HEK293 (cell line): ENCODE measurements around the gene OLIG2.

Source experiments
- CTCF ChIA-PET: fragments of 350-600 bp; formaldehyde crosslinking; extraction: SDS; loops from one replicate; lab custom pipeline; 2021; ENCODE audit warnings: antibody characterized with exemption; lab: Yijun Ruan, JAX
- POLR2A ChIA-PET: fragments of 300-600 bp; formaldehyde crosslinking; extraction: SDS; loops from one replicate; lab custom pipeline; 2020; ENCODE audit warnings: antibody characterized with exemption, inconsistent platforms; lab: Yijun Ruan, JAX
- H3K27ac ChIP-seq: fragments of 200-500 bp; sonication (Bioruptor generic); 2 replicates; pipeline ENCODE4 v1.5.1; 2014; ENCODE audit warnings: low read depth, low read length, control low read depth, inconsistent platforms; ENCODE audit errors: extremely low read depth
- H3K36me3 ChIP-seq, 2 experiments: fragments of 200-500 bp in 1 of 2; sonication (Bioruptor generic) in 1 of 2; 1 replicate in 1 of 2; 2 replicates in 1 of 2; pipeline ENCODE4 v1.5.1; 2014 to 2017; ENCODE audit warnings: inconsistent platforms in 2 of 2, low read length in 2 of 2; ENCODE audit not compliant: control insufficient read depth in 2 of 2, insufficient read depth in 1 of 2
- H3K4me1 ChIP-seq: fragments of 200-500 bp; sonication (Bioruptor generic); 2 replicates; pipeline ENCODE4 v1.5.1; 2014; ENCODE audit warnings: mild to moderate bottlenecking, low read length, inconsistent platforms; ENCODE audit not compliant: control insufficient read depth, insufficient read depth
- H3K4me3 ChIP-seq: 2 replicates; pipeline ENCODE4 v1.5.1; 2011; ENCODE audit warnings: low read depth, mild to moderate bottlenecking, control low read depth, low read length, moderate library complexity
- H3K9me3 ChIP-seq: fragments of 200-500 bp; sonication (Bioruptor generic); 2 replicates; pipeline ENCODE4 v1.5.1; 2014; ENCODE audit warnings: low read depth, low read length, inconsistent platforms; ENCODE audit not compliant: control insufficient read depth, insufficient read depth
- EGR2 ChIP-seq: fragments of 450-650 bp; formaldehyde crosslinking; IDR thresholded peaks from 2 replicates; pipeline ENCODE4 v1.5.1; 2016; ENCODE audit warnings: low read depth, missing biosample characterization, missing genetic modification characterization
- KLF1 ChIP-seq: fragments of 450-650 bp; formaldehyde crosslinking; IDR thresholded peaks from 2 replicates; pipeline ENCODE4 v1.5.1; 2016; ENCODE audit warnings: missing biosample characterization, missing genetic modification characterization
- KLF16 ChIP-seq: fragments of 450-650 bp; formaldehyde crosslinking; IDR thresholded peaks from 2 replicates; pipeline ENCODE4 v1.5.1; 2017; ENCODE audit warnings: missing biosample characterization, missing genetic modification characterization
- ZBTB48 ChIP-seq: fragments of 450-650 bp; formaldehyde crosslinking; IDR thresholded peaks from 2 replicates; pipeline ENCODE4 v1.5.1; 2016; ENCODE audit warnings: missing biosample characterization, missing genetic modification characterization
- ZFP3 ChIP-seq: fragments of 450-650 bp; formaldehyde crosslinking; IDR thresholded peaks from 2 replicates; pipeline ENCODE4 v1.5.1; 2016; ENCODE audit warnings: low read depth, missing biosample characterization, missing genetic modification characterization
- ZNF155 ChIP-seq: fragments of 450-650 bp; formaldehyde crosslinking; IDR thresholded peaks from 2 replicates; pipeline ENCODE4 v1.5.1; 2016; ENCODE audit warnings: missing biosample characterization, missing genetic modification characterization
- ZNF16 ChIP-seq: fragments of 450-650 bp; formaldehyde crosslinking; IDR thresholded peaks from 2 replicates; pipeline ENCODE4 v1.5.1; 2016; ENCODE audit warnings: low read depth, missing biosample characterization, missing genetic modification characterization
- ZNF175 ChIP-seq: fragments of 450-650 bp; formaldehyde crosslinking; IDR thresholded peaks from 2 replicates; pipeline ENCODE4 v1.5.1; 2016; ENCODE audit warnings: missing biosample characterization, missing genetic modification characterization
- ZNF23 ChIP-seq: fragments of 450-650 bp; formaldehyde crosslinking; IDR thresholded peaks from 2 replicates; pipeline ENCODE4 v1.5.1; 2016; ENCODE audit warnings: missing biosample characterization, missing genetic modification characterization, borderline replicate concordance
- ZNF239 ChIP-seq: fragments of 450-650 bp; formaldehyde crosslinking; IDR thresholded peaks from 2 replicates; pipeline ENCODE4 v1.5.1; 2016; ENCODE audit warnings: missing biosample characterization, missing genetic modification characterization
- ZNF311 ChIP-seq: fragments of 450-650 bp; formaldehyde crosslinking; IDR thresholded peaks from 2 replicates; pipeline ENCODE4 v1.5.1; 2017; ENCODE audit warnings: missing biosample characterization, missing genetic modification characterization, borderline replicate concordance
- ZNF426 ChIP-seq: fragments of 450-650 bp; formaldehyde crosslinking; IDR thresholded peaks from 2 replicates; pipeline ENCODE4 v1.5.1; 2017; ENCODE audit warnings: missing biosample characterization, missing genetic modification characterization, mild to moderate bottlenecking, inconsistent platforms, moderate library complexity
- ZNF514 ChIP-seq: fragments of 450-650 bp; formaldehyde crosslinking; IDR thresholded peaks from 2 replicates; pipeline ENCODE4 v1.5.1; 2016; ENCODE audit warnings: missing biosample characterization, missing genetic modification characterization
- ZNF660 ChIP-seq: fragments of 450-650 bp; IDR thresholded peaks from 2 replicates; pipeline ENCODE4 v1.5.1; 2018; ENCODE audit warnings: missing biosample characterization, mild to moderate bottlenecking, missing genetic modification characterization
- ZNF843 ChIP-seq: fragments of 450-650 bp; formaldehyde crosslinking; IDR thresholded peaks from 2 replicates; pipeline ENCODE4 v1.5.1; 2016; ENCODE audit warnings: missing biosample characterization, missing genetic modification characterization
- ZSCAN16 ChIP-seq: fragments of 450-650 bp; formaldehyde crosslinking; IDR thresholded peaks from 2 replicates; pipeline ENCODE4 v1.5.1; 2016; ENCODE audit warnings: missing biosample characterization, missing genetic modification characterization
- TF ChIP-seq, protein P1 (sequence below): fragments of 450-650 bp; formaldehyde crosslinking; IDR thresholded peaks from 2 replicates; pipeline ENCODE4 v1.5.1; 2016; ENCODE audit warnings: missing biosample characterization, missing genetic modification characterization
- TF ChIP-seq, protein P2 (sequence below): fragments of 450-650 bp; formaldehyde crosslinking; IDR thresholded peaks from 2 replicates; pipeline ENCODE4 v1.5.1; 2016; ENCODE audit warnings: missing biosample characterization, missing genetic modification characterization, borderline replicate concordance
- TF ChIP-seq, protein P3 (sequence below): fragments of 450-650 bp; formaldehyde crosslinking; IDR thresholded peaks from 2 replicates; pipeline ENCODE4 v1.5.1; 2016; ENCODE audit warnings: missing biosample characterization, missing genetic modification characterization
- TF ChIP-seq, protein P4 (sequence below): fragments of 450-650 bp; formaldehyde crosslinking; IDR thresholded peaks from 2 replicates; pipeline ENCODE4 v1.5.1; 2016; ENCODE audit warnings: missing biosample characterization, missing genetic modification characterization

OLIG2 gene

DNA sequence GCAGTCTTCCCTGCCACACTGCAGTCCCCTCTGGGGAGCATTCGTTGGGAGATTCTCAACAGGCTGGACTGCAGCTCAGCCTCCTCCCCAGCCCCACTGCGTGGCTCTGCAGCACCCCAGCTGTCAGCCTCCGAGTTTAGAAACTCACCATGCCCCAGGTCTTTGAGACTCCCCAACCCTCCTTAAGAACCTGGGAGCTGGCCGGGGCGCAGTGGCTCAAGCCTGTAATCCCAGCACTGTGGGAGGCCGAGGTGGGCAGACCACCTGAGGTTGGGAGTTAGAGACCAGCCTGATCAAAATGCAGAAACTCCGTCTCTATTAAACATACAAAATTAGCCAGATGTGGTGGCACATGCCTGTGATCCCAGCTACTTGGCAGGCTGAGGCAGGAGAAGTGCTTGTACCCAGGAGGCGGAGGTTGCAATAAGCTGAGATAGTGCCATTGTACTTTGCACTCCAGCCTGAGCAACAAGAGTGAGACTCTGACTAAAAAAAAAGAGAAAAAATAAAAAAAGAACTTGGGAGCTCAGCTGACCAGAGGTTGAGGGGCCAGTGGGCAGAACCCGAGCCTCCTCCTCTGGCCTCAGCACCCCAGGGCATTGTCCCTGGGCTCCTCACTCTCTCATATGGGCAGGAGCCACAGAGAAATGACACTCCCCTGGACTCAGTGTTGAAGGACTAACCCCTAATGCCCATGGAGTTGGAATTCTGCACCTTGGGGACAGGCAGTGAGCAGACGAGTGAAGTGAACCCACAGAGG lies 5.6 kb downstream of the OLIG2 start:
- Histone ChIP-seq H3K36me3 (no peaks in the 10 kb centered on the region), H3K27ac (no peak overlapping the region), H3K9me3 (no peaks in the 10 kb centered on the region), H3K4me3 (no peak overlapping the region), H3K4me1 (no peaks in the 10 kb centered on the region)
- ChIA-PET CTCF (interaction anchor here (1.0 kb wide), 1 partner anchor 10 kb away, joined by 3 read pairs; no protein-coding TSS in a partner anchor), POLR2A (no interaction called here)
- TF ChIP-seq ZNF16 (tag by site-specific recombination) (no peak), ZNF311 (no peak), ZFP3 (tag by site-specific recombination) (no peak), ZNF155 (tag by site-specific recombination) (no peak), ZNF843 (tag by site-specific recombination) (no peak), ZNF660 (tag by site-specific recombination) (no peak), ZNF175 (tag by site-specific recombination) (no peak), KLF16 (tag by site-specific recombination) (no peak), ZSCAN16 (tag by site-specific recombination) (no peak)
- TF ChIP-seq, protein P1, sequence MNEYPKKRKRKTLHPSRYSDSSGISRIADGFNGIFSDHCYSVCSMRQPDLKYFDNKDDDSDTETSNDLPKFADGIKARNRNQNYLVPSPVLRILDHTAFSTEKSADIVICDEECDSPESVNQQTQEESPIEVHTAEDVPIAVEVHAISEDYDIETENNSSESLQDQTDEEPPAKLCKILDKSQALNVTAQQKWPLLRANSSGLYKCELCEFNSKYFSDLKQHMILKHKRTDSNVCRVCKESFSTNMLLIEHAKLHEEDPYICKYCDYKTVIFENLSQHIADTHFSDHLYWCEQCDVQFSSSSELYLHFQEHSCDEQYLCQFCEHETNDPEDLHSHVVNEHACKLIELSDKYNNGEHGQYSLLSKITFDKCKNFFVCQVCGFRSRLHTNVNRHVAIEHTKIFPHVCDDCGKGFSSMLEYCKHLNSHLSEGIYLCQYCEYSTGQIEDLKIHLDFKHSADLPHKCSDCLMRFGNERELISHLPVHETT: no peak
- TF ChIP-seq, protein P2, sequence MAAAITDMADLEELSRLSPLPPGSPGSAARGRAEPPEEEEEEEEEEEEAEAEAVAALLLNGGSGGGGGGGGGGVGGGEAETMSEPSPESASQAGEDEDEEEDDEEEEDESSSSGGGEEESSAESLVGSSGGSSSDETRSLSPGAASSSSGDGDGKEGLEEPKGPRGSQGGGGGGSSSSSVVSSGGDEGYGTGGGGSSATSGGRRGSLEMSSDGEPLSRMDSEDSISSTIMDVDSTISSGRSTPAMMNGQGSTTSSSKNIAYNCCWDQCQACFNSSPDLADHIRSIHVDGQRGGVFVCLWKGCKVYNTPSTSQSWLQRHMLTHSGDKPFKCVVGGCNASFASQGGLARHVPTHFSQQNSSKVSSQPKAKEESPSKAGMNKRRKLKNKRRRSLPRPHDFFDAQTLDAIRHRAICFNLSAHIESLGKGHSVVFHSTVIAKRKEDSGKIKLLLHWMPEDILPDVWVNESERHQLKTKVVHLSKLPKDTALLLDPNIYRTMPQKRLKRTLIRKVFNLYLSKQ (tag by site-specific recombination): no peak

DNA sequence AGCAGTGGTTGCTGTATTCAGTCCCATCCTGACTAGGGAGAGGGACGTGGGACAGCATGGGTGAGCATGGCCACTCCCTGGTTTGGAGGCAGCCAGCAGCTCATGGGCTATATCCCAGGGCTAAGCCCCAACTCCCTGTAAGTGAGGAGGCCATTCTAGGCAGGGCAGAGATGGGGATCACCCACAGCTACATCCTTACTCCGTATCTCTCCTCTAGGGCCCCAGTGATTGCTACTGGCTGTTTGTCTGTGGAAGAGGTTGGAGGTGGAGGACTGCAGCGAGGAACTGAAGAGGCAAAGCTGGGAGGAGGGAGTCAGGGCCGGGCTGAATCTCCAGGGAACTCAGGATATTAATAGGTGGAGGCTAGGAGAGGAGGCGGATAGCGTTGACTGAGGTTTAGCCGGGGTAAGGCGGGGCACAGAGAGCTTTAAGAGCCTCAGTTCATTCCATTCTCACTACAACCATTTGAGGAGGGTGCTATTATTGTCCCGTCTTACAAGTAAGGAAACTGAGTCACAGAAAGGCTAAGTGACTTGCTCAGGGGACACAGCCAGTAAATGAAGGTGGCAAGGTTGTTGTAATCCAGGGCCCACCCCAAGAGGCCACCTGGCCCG lies 6.8 kb downstream of the OLIG2 start:
- H3K4me1 ChIP-seq: no peaks in the 10 kb centered on the region
- H3K4me3 ChIP-seq: no peak overlapping the region
- no peaks in the 10 kb centered on the region for H3K9me3 ChIP-seq
- ChIA-PET CTCF (no interaction called here), POLR2A (no interaction called here)
- H3K27ac ChIP-seq: no peak overlapping the region
- no peak for TF ChIP-seq KLF1 (tag by site-specific recombination)
- TF ChIP-seq EGR2 (tag by site-specific recombination): 0 out of 2 replicates have a peak, but pooled peaks have one; percentile 14
- no peak for TF ChIP-seq ZBTB48
- H3K36me3 ChIP-seq: no peaks in the 10 kb centered on the region

DNA sequence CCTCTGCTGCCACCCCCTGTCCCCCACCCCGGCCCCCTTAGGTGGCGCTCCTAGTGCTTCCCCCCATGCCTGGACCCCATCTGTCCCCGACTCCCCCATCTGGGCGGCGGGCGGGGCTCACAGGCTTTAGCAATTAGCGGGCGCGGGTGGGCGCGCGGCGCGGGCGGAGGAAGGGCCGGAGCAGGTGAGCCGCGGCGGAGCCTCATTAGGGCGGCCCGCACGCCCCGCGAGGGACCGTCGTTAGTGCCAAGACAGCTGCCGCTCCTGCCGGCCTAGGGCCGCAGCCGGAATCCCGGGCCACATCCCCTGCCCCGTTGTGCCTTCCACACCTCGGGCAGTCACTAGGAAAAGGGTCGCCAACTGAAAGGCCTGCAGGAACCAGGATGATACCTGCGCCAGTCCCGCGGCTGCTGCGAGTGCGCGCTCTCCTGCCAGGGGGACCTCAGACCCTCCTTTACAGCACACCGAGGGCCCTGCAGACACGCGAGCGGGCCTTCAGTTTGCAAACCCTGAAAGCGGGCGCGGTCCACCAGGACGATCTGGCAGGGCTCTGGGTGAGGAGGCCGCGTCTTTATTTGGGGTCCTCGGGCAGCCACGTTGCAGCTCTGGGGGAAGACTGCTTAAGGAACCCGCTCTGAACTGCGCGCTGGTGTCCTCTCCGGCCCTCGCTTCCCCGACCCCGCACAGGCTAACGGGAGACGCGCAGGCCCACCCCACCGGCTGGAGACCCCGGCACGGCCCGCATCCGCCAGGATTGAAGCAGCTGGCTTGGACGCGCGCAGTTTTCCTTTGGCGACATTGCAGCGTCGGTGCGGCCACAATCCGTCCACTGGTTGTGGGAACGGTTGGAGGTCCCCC lies 7.6 kb downstream of the OLIG2 start:
- Histone ChIP-seq H3K4me3 (no peak overlapping the region), H3K9me3 (no peaks in the 10 kb centered on the region), H3K4me1 (no peaks in the 10 kb centered on the region), H3K27ac (no peak overlapping the region), H3K36me3 (no peaks in the 10 kb centered on the region)
- ChIA-PET CTCF (interaction anchor here (0.5 to 1.4 kb wide), 3 partner anchors 8 to 1487 kb away, joined by 4 to 5 read pairs (median 5); partner anchors contain the start of gene OLIG2), POLR2A (no interaction called here)
- TF ChIP-seq, protein P3, sequence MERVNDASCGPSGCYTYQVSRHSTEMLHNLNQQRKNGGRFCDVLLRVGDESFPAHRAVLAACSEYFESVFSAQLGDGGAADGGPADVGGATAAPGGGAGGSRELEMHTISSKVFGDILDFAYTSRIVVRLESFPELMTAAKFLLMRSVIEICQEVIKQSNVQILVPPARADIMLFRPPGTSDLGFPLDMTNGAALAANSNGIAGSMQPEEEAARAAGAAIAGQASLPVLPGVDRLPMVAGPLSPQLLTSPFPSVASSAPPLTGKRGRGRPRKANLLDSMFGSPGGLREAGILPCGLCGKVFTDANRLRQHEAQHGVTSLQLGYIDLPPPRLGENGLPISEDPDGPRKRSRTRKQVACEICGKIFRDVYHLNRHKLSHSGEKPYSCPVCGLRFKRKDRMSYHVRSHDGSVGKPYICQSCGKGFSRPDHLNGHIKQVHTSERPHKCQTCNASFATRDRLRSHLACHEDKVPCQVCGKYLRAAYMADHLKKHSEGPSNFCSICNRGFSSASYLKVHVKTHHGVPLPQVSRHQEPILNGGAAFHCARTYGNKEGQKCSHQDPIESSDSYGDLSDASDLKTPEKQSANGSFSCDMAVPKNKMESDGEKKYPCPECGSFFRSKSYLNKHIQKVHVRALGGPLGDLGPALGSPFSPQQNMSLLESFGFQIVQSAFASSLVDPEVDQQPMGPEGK (tag by site-specific recombination): no peak
- TF ChIP-seq ZNF426 (tag by site-specific recombination) (no peak), ZNF239 (tag by site-specific recombination) (no peak), ZNF514 (tag by site-specific recombination) (no peak), ZNF23 (tag by site-specific recombination) (no peak)
- TF ChIP-seq, protein P1: no peak
- TF ChIP-seq, protein P4, sequence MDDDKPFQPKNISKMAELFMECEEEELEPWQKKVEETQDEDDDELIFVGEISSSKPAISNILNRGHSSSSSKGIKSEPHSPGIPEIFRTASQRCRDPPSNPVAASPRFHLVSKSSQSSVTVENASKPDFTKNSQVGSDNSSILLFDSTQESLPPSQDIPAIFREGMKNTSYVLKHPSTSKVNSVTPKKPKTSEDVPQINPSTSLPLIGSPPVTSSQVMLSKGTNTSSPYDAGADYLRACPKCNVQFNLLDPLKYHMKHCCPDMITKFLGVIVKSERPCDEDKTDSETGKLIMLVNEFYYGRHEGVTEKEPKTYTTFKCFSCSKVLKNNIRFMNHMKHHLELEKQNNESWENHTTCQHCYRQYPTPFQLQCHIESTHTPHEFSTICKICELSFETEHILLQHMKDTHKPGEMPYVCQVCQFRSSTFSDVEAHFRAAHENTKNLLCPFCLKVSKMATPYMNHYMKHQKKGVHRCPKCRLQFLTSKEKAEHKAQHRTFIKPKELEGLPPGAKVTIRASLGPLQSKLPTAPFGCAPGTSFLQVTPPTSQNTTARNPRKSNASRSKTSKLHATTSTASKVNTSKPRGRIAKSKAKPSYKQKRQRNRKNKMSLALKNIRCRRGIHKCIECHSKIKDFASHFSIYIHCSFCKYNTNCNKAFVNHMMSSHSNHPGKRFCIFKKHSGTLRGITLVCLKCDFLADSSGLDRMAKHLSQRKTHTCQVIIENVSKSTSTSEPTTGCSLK (tag by site-specific recombination): no peak
